Endothelial cell of umbilical vein (primary cell): ENCODE data around the gene COL23A1. TPM values are rescaled to one million over a fixed set of nuclear protein-coding genes. Genes with fewer than 3 reads are reported as not detected.

Experiments used
- BruUV-seq: library from RNA; stranded (reverse); fragments of 400-500 nt; replicated peaks from 2 replicates; lab custom pipeline; 2021; lab: Mats Ljungman, UMichigan
- CTCF ChIA-PET: fragments of 300-600, 350-600 bp; sonication (Branson Sonifier 250); formaldehyde crosslinking; loops from one replicate; lab custom pipeline; 2021; ENCODE audit warnings: antibody characterized with exemption, inconsistent platforms; lab: Charles Lee
- POLR2A ChIA-PET: fragments of 300-600, 350-600 bp; sonication (Branson Sonifier 250); formaldehyde crosslinking; loops from one replicate; lab custom pipeline; 2021; ENCODE audit warnings: antibody characterized with exemption, inconsistent platforms; lab: Charles Lee
- DNase-seq: peaks from one replicate; pipeline ENCODE4 v3.0.0-alpha.2; 2011; ENCODE audit warnings: low read depth, low spot score
- FAIRE-seq: peaks from 2 replicates; lab custom pipeline; 2011; peaks lifted over from hg19 to GRCh38; lab: Jason Lieb, UNC
- H2AFZ ChIP-seq: 2 replicates; pipeline ENCODE4 v1.6.0; 2012; ENCODE audit warnings: low read depth, low read length, control low read depth, inconsistent platforms
- H3K27ac ChIP-seq: 2 replicates; pipeline ENCODE4 v1.5.1; 2011; ENCODE audit warnings: low read depth, mild to moderate bottlenecking, control low read depth, low read length, moderate library complexity; ENCODE audit not compliant: insufficient read depth
- H3K27me3 ChIP-seq, 2 experiments: 2 replicates each; pipeline versions ENCODE4 v1.6.0 to v1.6.1; 2011; ENCODE audit warnings: low read length in 2 of 2, mixed read lengths in 1 of 2; ENCODE audit not compliant: control insufficient read depth in 2 of 2, insufficient read depth in 2 of 2
- H3K36me3 ChIP-seq, 2 experiments: 2 replicates in 1 of 2; 3 replicates in 1 of 2; pipeline ENCODE4 v1.5.1; 2011; ENCODE audit warnings: low read length in 2 of 2, mild to moderate bottlenecking in 1 of 2, moderate library complexity in 1 of 2; ENCODE audit not compliant: control insufficient read depth in 2 of 2, insufficient read depth in 2 of 2; ENCODE audit errors: extremely low read depth in 1 of 2
- H3K4me1 ChIP-seq: 3 replicates; pipeline ENCODE4 v1.5.1; 2011; ENCODE audit warnings: mild to moderate bottlenecking, low read length; ENCODE audit not compliant: control insufficient read depth, insufficient read depth; ENCODE audit errors: extremely low read depth
- H3K4me2 ChIP-seq: 2 replicates; pipeline ENCODE4 v1.6.1; 2011; ENCODE audit warnings: low read length, control low read depth, mixed read lengths; ENCODE audit not compliant: insufficient read depth
- H3K4me3 ChIP-seq, 3 experiments: fragments of 200-600 bp in 1 of 3; sonication (generic), shearing (Covaris generic) in 1 of 3; replicated peaks in 1 of 3; 2 replicates each; pipeline ENCODE4 v1.5.1; 2011 to 2016; ENCODE audit warnings: control low read depth in 3 of 3, low read length in 3 of 3, mild to moderate bottlenecking in 2 of 3, inconsistent platforms in 1 of 3, low read depth in 1 of 3, moderate library complexity in 1 of 3; ENCODE audit not compliant: insufficient read depth in 1 of 3
- H3K79me2 ChIP-seq: 2 replicates; pipeline ENCODE4 v1.6.0; 2012; ENCODE audit warnings: low read length, inconsistent platforms; ENCODE audit not compliant: control insufficient read depth, insufficient read depth
- H3K9ac ChIP-seq: replicated peaks from 2 replicates; pipeline ENCODE3; 2011; ENCODE audit warnings: low read length, control low read depth; ENCODE audit not compliant: insufficient read depth; ENCODE audit errors: extremely low read depth
- H3K9me1 ChIP-seq: replicated peaks from 3 replicates; pipeline ENCODE4 v1.6.0; 2011; ENCODE audit warnings: mild to moderate bottlenecking, low read length; ENCODE audit not compliant: control insufficient read depth, insufficient read depth; ENCODE audit errors: extremely low read depth
- H3K9me3 ChIP-seq: replicated peaks from 2 replicates; pipeline ENCODE4 v1.5.1; 2012; ENCODE audit warnings: low read length, inconsistent platforms; ENCODE audit not compliant: control insufficient read depth, insufficient read depth
- H4K20me1 ChIP-seq: replicated peaks from 2 replicates; pipeline ENCODE3; 2011; ENCODE audit warnings: mild to moderate bottlenecking, low read length; ENCODE audit not compliant: control insufficient read depth, insufficient read depth; ENCODE audit errors: extremely low read depth
- CTCF ChIP-seq, 2 donors: IDR thresholded peaks; 1 replicate in 1 of 2; 2 replicates in 1 of 2; pipeline ENCODE4 v1.5.1; 2011; ENCODE audit warnings: low read length in 2 of 2, mild to moderate bottlenecking in 2 of 2, moderate library complexity in 2 of 2, control low read depth in 1 of 2, inconsistent platforms in 1 of 2, low read depth in 1 of 2; ENCODE audit not compliant: insufficient read depth in 1 of 2; ENCODE audit errors: extremely low read depth in 1 of 2
- EZH2 ChIP-seq: IDR thresholded peaks from 2 replicates; pipeline ENCODE4 v1.6.1; 2012; ENCODE audit warnings: borderline replicate concordance, low read depth, mild to moderate bottlenecking, moderate library complexity, low read length, inconsistent platforms; ENCODE audit not compliant: severe bottlenecking
- GATA2 ChIP-seq: IDR thresholded peaks from 2 replicates; pipeline ENCODE4 v1.7.0; 2011; ENCODE audit warnings: low read depth, mild to moderate bottlenecking, moderate library complexity, mixed read lengths, low read length; ENCODE audit not compliant: insufficient read length, insufficient read depth
- JUN ChIP-seq: IDR thresholded peaks from 2 replicates; pipeline ENCODE4 v1.6.1; 2011; ENCODE audit warnings: borderline replicate concordance, low read depth; ENCODE audit not compliant: insufficient read length, insufficient read depth
- MAX ChIP-seq: IDR thresholded peaks from 2 replicates; pipeline ENCODE4 v1.6.1; 2011; ENCODE audit not compliant: insufficient read depth, insufficient read length
- MYC ChIP-seq: IDR thresholded peaks from one replicate; pipeline ENCODE4 v1.6.1; 2011; ENCODE audit warnings: mild to moderate bottlenecking, low read depth, low read length
- POLR2A ChIP-seq: IDR thresholded peaks from 2 replicates; pipeline ENCODE4 v1.6.1; 2012; ENCODE audit warnings: low read depth, mild to moderate bottlenecking, control low read depth, low read length
- POLR2AphosphoS5 ChIP-seq: IDR thresholded peaks from 2 replicates; pipeline ENCODE4 v1.6.1; 2012; ENCODE audit warnings: low read depth, mild to moderate bottlenecking, control low read depth, low read length, moderate library complexity; ENCODE audit not compliant: insufficient read depth
- dilution Hi-C: fragments of 300-500 bp; cut with MboI; formaldehyde crosslinking; loops from one replicate; pipeline ENCODE4 v1.15.0; 2019; ENCODE audit warnings: low sequenced_read_pairs; ENCODE audit not compliant: extremely low pct_ligation_motif_present
- intact Hi-C: fragments of 100-400 bp; cut with micrococcal nuclease; formaldehyde crosslinking; loops from one replicate; pipeline ENCODE4 v1.10.0; 2022
- polyA plus RNA-seq, 4 experiments: library from polyadenylated mRNA; depleted of rRNA in 3 of 4; stranded (reverse) in 3 of 4; unstranded in 1 of 4; fragments of >200 nt; gene quantifications; 2 replicates each; pipeline versions ENCODE4 v1.2.1 to v1.2.3, GENCODE V29; 2011 to 2012; ENCODE audit warnings: missing spikeins in 1 of 4
- total RNA-seq: library from RNA; stranded (reverse); gene quantifications from 2 replicates; pipeline ENCODE4 v1.2.3, GENCODE V29; 2021

COL23A1 gene
- total and polyA plus RNA-seq, 2 donors (not counting 3 experiments of a cell fraction or from before 2014, with no cell fraction given) = not detected

GRCh38 chr5:178375348-178375747, 214.8 kb downstream of the COL23A1 start:
- H3K9me1 ChIP-seq = no peaks in the 10 kb centered on the region

More at GRCh38 chr5:178375348-178375747, 214.8 kb downstream of the COL23A1 start:
- Histone ChIP-seq H3K27me3 (no peaks in the 10 kb centered on the region), H3K36me3 (no peaks in the 10 kb centered on the region), H3K9me3 (no peaks in the 10 kb centered on the region), H2AFZ (no peak overlapping the region), H3K79me2 (no peaks in the 10 kb centered on the region), H3K27ac (no peak overlapping the region), H3K4me2 (no peak overlapping the region), H3K4me1 (no peaks in the 10 kb centered on the region), H3K9ac (no peak overlapping the region), H3K4me3 (no peak overlapping the region), H4K20me1 (no peaks in the 10 kb centered on the region)
- DNase-seq = no peak
- ChIA-PET CTCF (no interaction called here), POLR2A (no interaction called here)
- intact Hi-C loops = no loop called here
- FAIRE-seq = no peak
- no peak for TF ChIP-seq MAX
- TF ChIP-seq GATA2 = no peak
- no peak for TF ChIP-seq POLR2AphosphoS5
- TF ChIP-seq EZH2 = no peak
- TF ChIP-seq MYC = no peak
- no peak for TF ChIP-seq JUN
- no peak for TF ChIP-seq POLR2A
- no peak for TF ChIP-seq CTCF (IDR thresholded peaks at IDR 0.05; ENCODE audit: extremely low read depth in 1 of 2, insufficient read depth in 1 of 2, low read depth in 1 of 2, low read length in 2 of 2)
- no TSS peak for BruUV-seq
- dilution Hi-C loops = no loop called here
